HS-27A (cell line): ENCODE data around the gene ZC3H18.
A peak's percentile ranks its signal among the peaks of the same experiment; 100 is the strongest.

Experiments
- DNase-seq: peaks from one replicate; pipeline ENCODE4 v3.0.0-alpha.2; 2012; ENCODE audit warnings: low read depth, missing footprints

The ZC3H18 gene

GRCh38 chr16:88569985-88570690, at the start of gene ZC3H18:
Gene ZC3H18, plus strand, starts transcription at chr16:88570403. Its CDS starts 6,721 bp downstream, at chr16:88577124.
- DNase-seq = peak; percentile 73

- no peak for DNase-seq
These were observed 48.5 kb upstream of the ZC3H18 start for GRCh38 chr16:88521674-88522073.

- no peak for DNase-seq
These were observed 47.8 kb upstream of the ZC3H18 start for GRCh38 chr16:88522276-88522949.

- no peak for DNase-seq
These were observed 46.7 kb upstream of the ZC3H18 start for GRCh38 chr16:88523309-88524161.

GRCh38 chr16:88524274-88524972, 45.8 kb upstream of the ZC3H18 start:
- DNase-seq = no peak

- DNase-seq = no peak
These were observed 45.1 kb upstream of the ZC3H18 start for GRCh38 chr16:88524973-88525662.

GRCh38 chr16:88525663-88525990, 44.6 kb upstream of the ZC3H18 start:
- no peak for DNase-seq

GRCh38 chr16:88526008-88526905, 43.9 kb upstream of the ZC3H18 start:
- DNase-seq = no peak

- no peak for DNase-seq
These were observed 43.4 kb upstream of the ZC3H18 start for GRCh38 chr16:88526906-88527185.

GRCh38 chr16:88527186-88527936, 42.8 kb upstream of the ZC3H18 start:
- no peak for DNase-seq

GRCh38 chr16:88527937-88528743, 42.1 kb upstream of the ZC3H18 start:
- DNase-seq = no peak

GRCh38 chr16:88528902-88529318, 41.3 kb upstream of the ZC3H18 start:
- no peak for DNase-seq

GRCh38 chr16:88529596-88529995, 40.6 kb upstream of the ZC3H18 start:
- DNase-seq = no peak

- DNase-seq = no peak
These were observed 39.9 kb upstream of the ZC3H18 start for GRCh38 chr16:88530051-88530857.

- no peak for DNase-seq
These were observed 39.4 kb upstream of the ZC3H18 start for GRCh38 chr16:88530858-88531203.

GRCh38 chr16:88531346-88531745, 38.9 kb upstream of the ZC3H18 start:
- DNase-seq = no peak

GRCh38 chr16:88531931-88532433, 38.2 kb upstream of the ZC3H18 start:
- no peak for DNase-seq
